ENCODE data around the gene MEGF11. TPM values are rescaled to one million over a fixed set of nuclear protein-coding genes. Genes with fewer than 3 reads are reported as not detected.

Gene MEGF11
- total RNA-seq, 1 experiment from 2014 or later: 2.3 TPM

- TF ChIP-seq SRF (IDR thresholded peaks at IDR 0.05; ENCODE audit: low read depth) (no peak), YY1 (IDR thresholded peaks at IDR 0.05; ENCODE audit: extremely low read depth, insufficient replicate concordance, low read depth, low read length) (no peak), TCF7L2 (IDR thresholded peaks at IDR 0.05; ENCODE audit: borderline replicate concordance, extremely low read depth, insufficient read depth, insufficient read length) (no peak), EGR1 (IDR thresholded peaks at IDR 0.05; ENCODE audit: low read depth) (no peak)
Measured at GRCh38 chr15:66129586-66129985, 124.0 kb downstream of the MEGF11 start (continued).

GRCh38 chr15:66128116-66128680 is 125.4 kb downstream of the MEGF11 start:
- H3K9ac ChIP-seq (ENCODE audit: low read length): no peak overlapping the region
- no peaks in the 10 kb centered on the region for H3K9me3 ChIP-seq (ENCODE audit: control insufficient read depth in 1 of 2, insufficient read depth in 1 of 2, low read depth in 1 of 2, low read length in 2 of 2)
- TF ChIP-seq EGR1 (IDR thresholded peaks at IDR 0.05; ENCODE audit: low read depth) (no peak), RAD21 (IDR thresholded peaks at IDR 0.05; ENCODE audit: low read depth) (no peak)
- H3K4me3 ChIP-seq (replicated peaks in 1 of 2; ENCODE audit: low read depth in 1 of 2, low read length in 2 of 2): no peak overlapping the region
- ATAC-seq (no peak), DNase-seq (ENCODE audit: low read depth, low spot score) (no peak)
- no peaks in the 10 kb centered on the region for H3K4me1 ChIP-seq (ENCODE audit: control insufficient read depth in 1 of 2, insufficient read depth in 2 of 2, low read length in 2 of 2)
- no peaks in the 10 kb centered on the region for H3K36me3 ChIP-seq (ENCODE audit: control insufficient read depth in 1 of 2, insufficient read depth in 2 of 2, low read length in 2 of 2)
- H2AFZ ChIP-seq (ENCODE audit: low read depth, low read length, poor library complexity, severe bottlenecking): no peak overlapping the region
- peaks cover 6% of the 10 kb centered on the region; the same call in 1 of the 2 replicates for H3K27me3 ChIP-seq (ENCODE audit: insufficient read depth, low read length)
- H3K27ac ChIP-seq (ENCODE audit: low read depth, low read length): no peak overlapping the region
- H3K9me2 ChIP-seq (ENCODE audit: insufficient read depth): no peaks in the 10 kb centered on the region
- no peaks in the 10 kb centered on the region for H3K79me2 ChIP-seq (ENCODE audit: insufficient read depth, low read length)
- no peaks in the 10 kb centered on the region for H4K20me1 ChIP-seq (ENCODE audit: insufficient read depth)
- intact Hi-C loops (cut with micrococcal nuclease): no loop called here
- no TSS peak for BruUV-seq (replicated peaks)
- ChIA-PET RAD21 (ENCODE audit: low non-redundant PET in 1 of 2, low total read pairs in 2 of 2, uncharacterized antibody in 2 of 2, unreplicated experiment in 2 of 2) (no interaction called here), CTCF (no interaction called here), POLR2A (no interaction called here)
- H3K4me2 ChIP-seq (ENCODE audit: low read length): no peak overlapping the region

GRCh38 chr15:66126456-66126855 is 127.1 kb downstream of the MEGF11 start:
- RAD21 ChIA-PET (ENCODE audit: low non-redundant PET in 1 of 2, low total read pairs in 2 of 2, uncharacterized antibody in 2 of 2, unreplicated experiment in 2 of 2): no interaction called here
- H3K27me3 ChIP-seq (ENCODE audit: insufficient read depth, low read length): peaks cover 6% of the 10 kb centered on the region; the same call in 1 of the 2 replicates
- no peak overlapping the region for H3K4me2 ChIP-seq (ENCODE audit: low read length)
- no peaks in the 10 kb centered on the region for H3K79me2 ChIP-seq (ENCODE audit: insufficient read depth, low read length)
- no peaks in the 10 kb centered on the region for H3K4me1 ChIP-seq (ENCODE audit: control insufficient read depth in 1 of 2, insufficient read depth in 2 of 2, low read length in 2 of 2)
- no peaks in the 10 kb centered on the region for H3K9me2 ChIP-seq (ENCODE audit: insufficient read depth)
- H3K9ac ChIP-seq (ENCODE audit: low read length): no peak overlapping the region
- H3K36me3 ChIP-seq (ENCODE audit: control insufficient read depth in 1 of 2, insufficient read depth in 2 of 2, low read length in 2 of 2): no peaks in the 10 kb centered on the region
- TF ChIP-seq TCF7L2 (IDR thresholded peaks at IDR 0.05; ENCODE audit: borderline replicate concordance, extremely low read depth, insufficient read depth, insufficient read length): no peak
- DNase-seq (ENCODE audit: low read depth, low spot score) (no peak), ATAC-seq (no peak)
- H2AFZ ChIP-seq (ENCODE audit: low read depth, low read length, poor library complexity, severe bottlenecking): no peak overlapping the region
- BruUV-seq (replicated peaks): no TSS peak
- CTCF ChIA-PET: no interaction called here
- no peak overlapping the region for H3K4me3 ChIP-seq (replicated peaks in 1 of 2; ENCODE audit: low read depth in 1 of 2, low read length in 2 of 2)
- H4K20me1 ChIP-seq (ENCODE audit: insufficient read depth): no peaks in the 10 kb centered on the region
- no peaks in the 10 kb centered on the region for H3K9me3 ChIP-seq (ENCODE audit: control insufficient read depth in 1 of 2, insufficient read depth in 1 of 2, low read depth in 1 of 2, low read length in 2 of 2)
- no peak overlapping the region for H3K27ac ChIP-seq (ENCODE audit: low read depth, low read length)
- intact Hi-C loops (cut with micrococcal nuclease): no loop called here
- POLR2A ChIA-PET: no interaction called here
